ENCODE results near the gene CD22. TPM values are rescaled to one million over a fixed set of nuclear protein-coding genes. Genes with fewer than 3 reads are reported as not detected.

The CD22 gene
- total and polyA plus RNA-seq, 2 of the 8 experiments (the other 6 are each of a cell fraction or from before 2014, with no cell fraction given): 0.06 to 0.60 TPM

GRCh38 chr19:35285095-35285449 lies 43.9 kb upstream of the CD22 start:
- 0 out of 2 replicates have a peak overlapping the region, but pooled peaks have one; percentile 87 for H2BK12ac ChIP-seq (ENCODE audit: low read depth, low read length)
- no peaks in the 10 kb centered on the region for H3K23me2 ChIP-seq (ENCODE audit: low read depth, low read length)
- H3K9me3 ChIP-seq (ENCODE audit: insufficient read depth in 2 of 2, low read depth in 1 of 2, low read length in 1 of 2): no peaks in the 10 kb centered on the region
- H3K14ac ChIP-seq (ENCODE audit: insufficient read length): no peak overlapping the region
- CTCF ChIA-PET (ENCODE audit: partially characterized antibody): interaction anchor here (0.6 to 1.5 kb wide), 3 partner anchors 53 to 210 kb away, joined by 3 to 6 read pairs (median 4); partner anchors contain the start of gene LGI4
- no peak for FAIRE-seq
- no peak overlapping the region for H3K56ac ChIP-seq (replicated peaks; ENCODE audit: insufficient read length, low read depth, low read length)
- no peak overlapping the region for H3K23ac ChIP-seq (ENCODE audit: insufficient read length)
- no peak overlapping the region for H2BK20ac ChIP-seq (ENCODE audit: low read length)
- H2BK120ac ChIP-seq (replicated peaks; ENCODE audit: low read depth, low read length): no peak overlapping the region
- H3K79me1 ChIP-seq (ENCODE audit: low read depth, low read length): no peaks in the 10 kb centered on the region
- H4K5ac ChIP-seq (ENCODE audit: insufficient read length, low read depth, low read length): no peak overlapping the region
- H4K20me1 ChIP-seq (replicated peaks in 1 of 2; ENCODE audit: control insufficient read depth in 1 of 2, insufficient read depth in 2 of 2, low read length in 2 of 2): no peaks in the 10 kb centered on the region
- peak overlapping the region; percentile 9 to 24; a peak in 2 of 4 replicates for H3K4me2 ChIP-seq (ENCODE audit: insufficient read depth in 1 of 2, low read depth in 2 of 2, low read length in 2 of 2)
- 0 out of 2 replicates have a peak overlapping the region, but pooled peaks have one; percentile 31 for H2BK15ac ChIP-seq (ENCODE audit: low read length)
- no peaks in the 10 kb centered on the region for H3K79me2 ChIP-seq (ENCODE audit: control insufficient read depth in 1 of 2, insufficient read depth in 2 of 2, low read length in 2 of 2)
- H3K4me3 ChIP-seq (ENCODE audit: extremely low read depth in 1 of 4, insufficient read depth in 2 of 4, low read depth in 3 of 4, low read length in 4 of 4): no peak overlapping the region
- POLR2A ChIA-PET (ENCODE audit: partially characterized antibody): interaction anchor here (0.5 to 1.8 kb wide), 5 partner anchors 9 to 611 kb away, joined by 3 to 8 read pairs (median 4); no protein-coding TSS in a partner anchor
- no peaks in the 10 kb centered on the region for H3K36me3 ChIP-seq (ENCODE audit: control insufficient read depth in 2 of 4, insufficient read depth in 4 of 4, low read length in 3 of 4)
- H4K8ac ChIP-seq (ENCODE audit: extremely low read depth, insufficient read depth, low read length): no peak overlapping the region
- H3K4ac ChIP-seq (replicated peaks; ENCODE audit: insufficient read length, low read depth, low read length): no peak overlapping the region
- H3K4me1 ChIP-seq (replicated peaks in 1 of 4; ENCODE audit: control insufficient read depth in 3 of 4, insufficient read depth in 4 of 4, low read length in 3 of 4): peaks cover 0 to 7% (median 5%) of the 10 kb centered on the region in 4 experiments; a peak in 5 of 7 replicates
- 44% methylated on average over 1 of the region's 1 CpG; no CpG with 5 or more reads in 1 of the 2 experiments for WGBS, 2 experiments (ENCODE audit: extremely low coverage in 1 of 2, insufficient coverage in 1 of 2, insufficient read length in 1 of 2, insufficient replicate concordance in 2 of 2, low coverage in 1 of 2, low lambda C conversion rate in 2 of 2, missing lambda C conversion rate in 1 of 2)
- H2BK5ac ChIP-seq (ENCODE audit: low read depth, low read length): no peak overlapping the region
- no peak overlapping the region for H3K18ac ChIP-seq (ENCODE audit: extremely low read depth, low read length)
- H2AFZ ChIP-seq (ENCODE audit: low read length): peak overlapping the region; percentile 61
- H3K27me3 ChIP-seq (replicated peaks in 1 of 4; ENCODE audit: control insufficient read depth in 3 of 4, extremely low read depth in 1 of 4, insufficient read depth in 3 of 4, low read length in 3 of 4): no peaks in the 10 kb centered on the region
- no peak overlapping the region for H3K27ac ChIP-seq (ENCODE audit: low read depth, low read length)
- 0 out of 2 replicates have a peak overlapping the region, but pooled peaks have one; percentile 53 for H2AK5ac ChIP-seq (ENCODE audit: low read depth, low read length)
- DNase-seq (ENCODE audit: low read depth in 1 of 2, low spot score in 2 of 2): no peak
- H3K9ac ChIP-seq (replicated peaks in 1 of 4; ENCODE audit: extremely low read depth in 1 of 4, low read depth in 3 of 4, low read length in 3 of 4): no peak overlapping the region; a peak in 1 of 7 replicates
- no peak overlapping the region for H4K91ac ChIP-seq (replicated peaks; ENCODE audit: insufficient read length, low read length)
- TF ChIP-seq FOSL1 (IDR thresholded peaks at IDR 0.05; ENCODE audit: insufficient read depth, low read depth, low read length) (no peak), TAF1 (IDR thresholded peaks at IDR 0.05; ENCODE audit: low read depth, low read length) (no peak), ATF2 (IDR thresholded peaks at IDR 0.05; ENCODE audit: low read length) (no peak), KDM5A (IDR thresholded peaks at IDR 0.05; ENCODE audit: low read length) (no peak), RAD21 (IDR thresholded peaks at IDR 0.05 in 1 of 2, conservative IDR thresholded peaks at IDR 0.05 in 1 of 2; ENCODE audit: low read depth in 2 of 2, low read length in 2 of 2) (no peak), JUND (IDR thresholded peaks at IDR 0.05; ENCODE audit: low read length) (no peak), POLR2A (IDR thresholded peaks at IDR 0.05; ENCODE audit: control extremely low read depth in 1 of 2, low read depth in 2 of 2, low read length in 2 of 2) (no peak), GABPA (IDR thresholded peaks at IDR 0.05; ENCODE audit: borderline replicate concordance, insufficient read depth, low read length) (no peak), SP4 (IDR thresholded peaks at IDR 0.05; ENCODE audit: low read length) (no peak), HDAC2 (IDR thresholded peaks at IDR 0.05; ENCODE audit: borderline replicate concordance in 1 of 2, low read depth in 2 of 2, low read length in 2 of 2) (no peak), YY1 (IDR thresholded peaks at IDR 0.05; ENCODE audit: low read depth, low read length) (no peak), PHF8 (conservative IDR thresholded peaks at IDR 0.05; ENCODE audit: low read depth, low read length) (no peak)

Measured in H1 (cell line).